Body of pancreas (tissue), 4 donors: Measurements from ENCODE around the gene CHCHD3.

Experiments
- POLR2A ChIP-seq, 3 donors: fragments of 450-650 bp; IDR thresholded peaks; one replicate each; pipeline ENCODE4 v1.6.1; 2016; ENCODE audit warnings: antibody characterized with exemption in 3 of 3, mild to moderate bottlenecking in 2 of 3
- TF ChIP-seq, protein P1 (sequence below), 7 experiments: fragments of 450-650 bp in 4 of 7; fragments of 200-600 bp in 3 of 7; sonication (generic) in 3 of 7; IDR thresholded peaks; one replicate each; pipeline ENCODE4 v1.5.1; 2016 to 2019; ENCODE audit warnings: antibody characterized with exemption in 7 of 7

DNA sequence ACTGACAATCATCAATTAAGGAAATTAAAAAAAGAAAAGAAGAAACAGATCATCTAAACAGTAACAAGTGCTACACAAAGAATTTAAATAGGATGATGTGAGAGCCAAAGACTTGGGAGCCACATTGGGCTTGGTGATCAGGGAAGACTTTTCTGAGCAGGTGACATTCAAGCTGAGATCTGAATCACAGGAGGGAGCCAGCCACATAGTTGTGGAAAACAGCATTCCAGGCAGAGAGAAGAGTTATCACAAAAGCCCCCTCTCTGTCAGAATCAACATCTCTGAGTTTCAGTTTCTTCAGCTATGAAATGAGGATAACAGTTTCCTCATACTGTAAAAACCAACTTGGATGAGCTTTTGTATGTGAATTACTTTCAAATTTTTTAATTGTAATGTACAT lies 336.4 kb downstream of the CHCHD3 start:
- TF ChIP-seq, protein P1, sequence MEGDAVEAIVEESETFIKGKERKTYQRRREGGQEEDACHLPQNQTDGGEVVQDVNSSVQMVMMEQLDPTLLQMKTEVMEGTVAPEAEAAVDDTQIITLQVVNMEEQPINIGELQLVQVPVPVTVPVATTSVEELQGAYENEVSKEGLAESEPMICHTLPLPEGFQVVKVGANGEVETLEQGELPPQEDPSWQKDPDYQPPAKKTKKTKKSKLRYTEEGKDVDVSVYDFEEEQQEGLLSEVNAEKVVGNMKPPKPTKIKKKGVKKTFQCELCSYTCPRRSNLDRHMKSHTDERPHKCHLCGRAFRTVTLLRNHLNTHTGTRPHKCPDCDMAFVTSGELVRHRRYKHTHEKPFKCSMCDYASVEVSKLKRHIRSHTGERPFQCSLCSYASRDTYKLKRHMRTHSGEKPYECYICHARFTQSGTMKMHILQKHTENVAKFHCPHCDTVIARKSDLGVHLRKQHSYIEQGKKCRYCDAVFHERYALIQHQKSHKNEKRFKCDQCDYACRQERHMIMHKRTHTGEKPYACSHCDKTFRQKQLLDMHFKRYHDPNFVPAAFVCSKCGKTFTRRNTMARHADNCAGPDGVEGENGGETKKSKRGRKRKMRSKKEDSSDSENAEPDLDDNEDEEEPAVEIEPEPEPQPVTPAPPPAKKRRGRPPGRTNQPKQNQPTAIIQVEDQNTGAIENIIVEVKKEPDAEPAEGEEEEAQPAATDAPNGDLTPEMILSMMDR (IDR thresholded peaks at IDR 0.05) = no peak
- no peak for TF ChIP-seq POLR2A (IDR thresholded peaks at IDR 0.05)
